ENCODE measurements around the gene ZNF423.

ZNF423 gene

DNA sequence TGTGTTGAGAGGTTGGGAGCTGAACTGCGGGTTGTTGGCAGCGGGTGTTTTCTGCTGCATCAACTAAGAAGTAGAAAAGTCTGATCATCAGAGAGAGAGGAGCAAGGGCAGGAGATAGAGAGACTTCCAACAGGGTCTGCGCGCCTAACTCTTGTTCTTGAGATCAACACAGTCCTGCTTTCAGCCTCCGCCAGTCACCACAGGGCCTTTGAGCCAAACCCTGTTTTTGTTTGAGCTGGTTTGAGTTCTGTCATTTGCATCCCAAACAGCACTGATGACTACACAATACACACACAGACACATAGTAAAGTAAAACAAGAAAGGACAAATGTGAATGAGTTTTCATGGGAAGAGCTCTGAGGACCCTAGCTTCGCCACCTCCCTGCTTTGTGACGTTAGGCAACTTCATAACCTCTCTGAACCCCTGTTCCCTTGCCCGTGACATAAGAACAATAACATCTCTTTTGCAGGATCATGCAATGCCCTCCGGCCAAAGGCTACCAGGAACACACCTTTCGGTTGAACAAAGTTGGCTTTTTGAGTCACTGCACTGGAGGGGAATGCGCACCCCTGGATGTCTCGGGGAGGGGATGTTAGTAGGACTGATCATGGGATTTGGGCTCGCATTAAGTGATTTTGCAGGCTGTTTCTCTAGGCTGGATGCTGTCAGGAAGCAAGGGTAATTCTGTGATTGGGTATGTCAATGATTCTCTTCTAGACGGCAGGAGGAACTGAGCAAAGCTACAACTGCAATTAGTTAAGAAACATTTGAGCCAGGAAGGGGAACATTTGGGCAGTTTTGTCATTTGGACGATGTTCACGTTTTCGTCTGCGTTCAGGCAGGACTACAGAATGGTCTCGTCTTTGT lies 390.0 kb downstream of the ZNF423 start:
- no peak for DNase-seq

GRCh38 chr16:49464877-49465504 lies 390.9 kb downstream of the ZNF423 start:
- DNase-seq: no peak

GRCh38 chr16:49464093-49464492 lies 391.8 kb downstream of the ZNF423 start:
- DNase-seq: no peak

DNA sequence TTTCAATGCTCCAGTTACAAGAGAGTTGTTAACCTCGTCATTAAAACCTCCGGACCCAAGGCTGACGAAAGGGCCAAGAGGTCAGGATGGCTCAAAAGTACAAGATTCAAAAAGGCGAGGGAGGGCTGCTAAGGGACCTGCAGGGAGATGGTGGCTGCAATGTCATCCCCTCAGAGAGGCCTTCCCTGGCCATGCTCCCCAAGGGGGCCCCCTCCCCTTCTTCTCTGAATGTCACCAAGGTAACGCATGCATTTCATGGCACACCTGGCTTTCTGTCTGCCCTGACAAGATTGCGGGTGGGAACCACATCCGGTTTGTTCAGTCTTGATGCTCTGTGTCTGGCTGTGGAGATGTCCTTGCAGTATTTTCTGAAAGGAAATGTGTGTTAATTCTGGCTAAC lies 392.4 kb downstream of the ZNF423 start:
- no peak for DNase-seq

DNA sequence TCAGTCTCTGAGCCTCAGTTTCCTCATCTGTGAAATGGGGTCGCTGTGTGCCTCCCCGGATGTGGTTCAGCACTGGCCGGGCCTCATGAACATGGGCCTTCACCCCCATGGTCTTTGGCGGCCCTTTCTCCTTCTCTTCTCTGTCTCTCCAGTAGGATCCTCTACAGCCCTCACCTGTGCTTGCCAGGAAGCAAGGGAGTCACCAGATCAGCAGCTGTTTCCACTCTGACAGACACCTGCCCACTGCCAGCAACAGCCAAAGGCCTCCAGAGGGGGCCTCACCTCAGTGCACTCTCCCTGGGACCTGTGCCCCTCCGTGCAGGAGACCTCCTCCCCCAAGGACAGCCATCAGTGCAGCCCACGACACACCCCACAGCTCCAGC lies 392.9 kb downstream of the ZNF423 start:
- no peak for DNase-seq

GRCh38 chr16:49462362-49462988 lies 393.4 kb downstream of the ZNF423 start:
- no peak for DNase-seq

DNA sequence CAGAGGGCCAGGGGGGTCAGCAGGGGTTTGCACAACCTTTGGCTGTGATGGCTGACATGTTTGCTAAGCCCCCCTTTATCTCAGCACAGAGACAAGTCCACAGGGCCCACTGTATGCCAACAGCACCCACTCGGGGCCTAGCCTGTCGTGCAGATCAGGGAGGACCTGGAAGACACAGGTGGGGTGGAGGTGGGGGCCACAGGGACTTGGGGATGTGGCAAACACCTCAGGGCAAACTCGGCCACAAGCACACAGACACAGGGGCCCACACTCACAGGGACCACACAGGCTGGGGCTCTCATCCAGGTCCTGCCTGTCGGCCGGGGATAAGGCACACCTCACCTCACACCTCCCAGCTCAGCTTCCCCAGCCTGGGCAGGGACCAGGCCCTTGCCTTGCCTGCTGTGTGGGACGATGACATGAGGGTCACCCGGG lies 394.4 kb downstream of the ZNF423 start:
- DNase-seq: no peak

DNA sequence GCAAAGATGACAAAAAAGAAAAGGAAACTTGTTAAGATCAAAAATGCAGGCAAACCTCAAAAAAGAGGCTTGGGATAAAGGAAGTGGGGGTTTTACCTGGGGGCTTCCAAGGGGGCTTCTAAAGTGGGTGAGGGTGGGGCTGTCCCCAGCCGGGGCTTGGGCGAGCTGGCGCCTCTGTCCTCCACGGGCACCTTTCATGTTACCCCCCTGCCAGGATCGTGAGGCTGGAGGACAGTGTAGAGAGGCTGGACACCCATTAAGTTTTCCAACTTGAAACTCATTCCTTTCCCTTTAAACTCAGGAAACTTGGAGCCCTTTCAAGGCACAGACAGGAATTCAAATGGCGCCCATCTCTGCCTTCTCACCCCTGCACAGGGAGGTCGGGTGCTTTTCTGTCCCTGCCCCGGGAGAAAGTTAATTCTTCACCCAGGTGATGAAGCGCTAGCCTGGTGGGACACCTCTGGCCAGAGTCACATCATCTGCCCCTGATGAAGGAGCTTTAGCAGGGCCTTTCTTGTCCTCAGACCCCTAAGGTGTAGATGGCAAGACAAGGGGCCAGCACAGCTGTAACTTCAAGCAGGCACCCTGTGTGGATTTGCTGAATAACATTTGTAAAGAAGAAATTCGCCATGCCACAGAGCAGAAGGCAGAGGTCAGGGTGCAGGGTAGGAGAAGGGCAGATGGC lies 395.0 kb downstream of the ZNF423 start:
- no peak for DNase-seq

DNA sequence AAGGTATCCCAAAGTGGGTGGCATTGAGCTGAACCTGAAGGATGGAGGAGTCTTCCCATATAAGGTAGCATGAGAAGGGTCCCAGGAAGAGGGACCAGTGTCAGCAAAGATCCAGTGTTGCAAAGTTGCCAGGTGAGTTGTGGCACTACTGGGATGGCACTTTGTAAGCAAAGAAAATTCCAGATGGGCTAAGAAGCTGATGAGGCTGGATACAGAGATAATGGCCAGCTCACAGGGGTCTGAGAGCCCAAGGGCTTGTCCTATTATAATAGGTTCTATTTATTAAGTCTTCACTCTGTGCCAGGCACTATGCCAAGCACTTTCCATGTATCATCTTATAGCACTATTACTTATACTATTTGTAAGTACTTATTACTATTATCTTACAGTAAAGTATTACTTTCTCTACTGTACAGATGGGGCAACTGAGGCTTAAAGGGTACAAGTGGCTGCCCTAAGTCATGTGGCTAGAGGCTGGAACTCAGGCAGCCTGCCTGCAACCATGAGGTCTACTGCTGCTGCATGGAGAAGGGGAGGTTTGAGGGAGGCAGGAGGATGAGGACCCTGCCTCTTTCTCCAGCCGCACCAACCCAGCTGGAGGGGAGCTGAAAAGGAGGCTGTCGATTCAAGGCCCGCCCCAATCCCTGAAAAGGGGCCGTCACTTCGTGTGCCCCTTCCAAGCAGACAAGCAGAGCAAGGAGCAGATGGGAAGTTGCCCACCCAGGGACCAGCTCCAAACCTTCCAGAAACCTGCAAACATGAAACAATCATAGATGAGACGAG lies 395.8 kb downstream of the ZNF423 start:
- DNase-seq: no peak

GRCh38 chr16:49458656-49459445 lies 397.1 kb downstream of the ZNF423 start:
- DNase-seq: no peak

DNA sequence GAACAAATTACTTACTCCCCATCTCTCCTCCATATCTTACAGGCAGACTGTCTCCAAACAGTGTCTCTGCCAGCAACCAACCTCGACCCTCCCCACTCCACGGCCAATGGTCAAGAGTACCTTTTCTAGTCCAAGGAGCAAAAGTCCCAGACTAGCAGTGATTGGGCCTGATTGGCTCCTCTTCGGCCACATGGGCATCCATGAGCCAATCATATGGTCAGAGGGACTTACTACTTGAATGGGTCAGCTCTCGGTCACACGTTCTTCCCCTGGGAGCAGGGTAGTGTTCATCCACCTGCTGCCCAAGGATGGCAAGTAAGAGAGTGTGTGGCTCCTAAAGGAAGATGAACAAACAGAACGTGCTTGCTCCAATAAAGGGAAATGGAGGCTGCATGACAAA lies 397.7 kb downstream of the ZNF423 start:
- DNase-seq: no peak

- no peak for DNase-seq
Measured at GRCh38 chr16:49457196-49457595, 398.7 kb downstream of the ZNF423 start.

- DNase-seq: no peak
Measured at GRCh38 chr16:49456763-49457162, 399.1 kb downstream of the ZNF423 start.

DNA sequence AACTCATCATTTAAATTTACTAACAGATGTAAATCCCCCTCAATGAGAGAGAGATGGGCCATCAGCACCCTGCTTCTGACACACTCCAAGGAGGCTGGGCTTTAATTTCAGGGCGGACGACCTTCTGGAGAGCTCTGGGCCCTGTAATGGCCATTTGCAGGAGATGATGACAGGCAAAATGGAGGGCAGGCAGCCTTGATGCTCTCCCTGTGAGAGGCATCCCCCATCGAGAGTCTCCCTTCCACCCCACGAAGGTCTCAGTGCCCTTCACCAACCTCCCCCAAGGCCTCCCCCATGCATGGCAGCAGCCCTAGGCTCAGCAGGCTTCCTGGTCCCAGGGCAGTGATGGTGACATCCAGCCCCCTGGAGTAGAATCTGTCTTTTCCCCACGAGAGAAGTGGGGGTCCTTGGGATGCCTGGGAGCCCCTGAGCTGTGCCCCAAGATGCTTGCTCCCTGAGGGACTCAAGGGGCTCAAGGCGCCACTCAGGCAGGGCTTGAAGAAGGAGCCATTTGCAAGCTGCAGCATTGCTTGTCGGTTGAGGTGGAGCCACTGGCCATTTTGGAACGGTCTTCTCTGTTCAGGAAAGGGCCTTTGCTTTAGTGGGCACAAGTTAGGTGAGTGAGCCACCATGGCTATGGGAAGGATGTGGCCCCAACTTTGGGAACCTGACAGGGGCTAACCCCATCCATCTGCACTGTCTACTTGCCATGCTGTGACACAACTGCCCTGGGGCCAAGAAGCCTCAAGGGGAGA lies 399.7 kb downstream of the ZNF423 start:
- DNase-seq: no peak

GRCh38 chr16:49455181-49455990 lies 400.5 kb downstream of the ZNF423 start:
- no peak for DNase-seq

- DNase-seq: no peak
Measured at GRCh38 chr16:49454426-49455180, 401.3 kb downstream of the ZNF423 start.

DNA sequence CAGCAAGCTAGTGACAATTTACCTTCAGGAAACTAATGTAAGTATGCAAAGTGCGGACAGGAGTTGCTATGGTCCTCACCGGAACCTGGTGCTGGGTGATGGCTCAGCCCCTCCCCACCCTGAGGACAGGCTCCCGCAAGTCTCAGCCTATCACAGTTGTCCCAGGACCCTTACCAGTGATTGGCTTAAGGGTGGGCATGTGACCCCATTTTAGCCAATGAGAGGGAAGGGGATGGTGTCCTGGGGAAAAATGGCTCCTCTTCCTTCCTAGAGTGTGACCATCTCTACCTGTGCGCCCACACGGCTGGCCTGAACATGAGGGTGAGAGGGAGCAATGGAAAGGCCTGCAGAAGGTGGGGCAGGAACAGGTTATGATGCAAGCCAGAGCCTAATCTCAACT lies 401.9 kb downstream of the ZNF423 start:
- no peak for DNase-seq

DNA sequence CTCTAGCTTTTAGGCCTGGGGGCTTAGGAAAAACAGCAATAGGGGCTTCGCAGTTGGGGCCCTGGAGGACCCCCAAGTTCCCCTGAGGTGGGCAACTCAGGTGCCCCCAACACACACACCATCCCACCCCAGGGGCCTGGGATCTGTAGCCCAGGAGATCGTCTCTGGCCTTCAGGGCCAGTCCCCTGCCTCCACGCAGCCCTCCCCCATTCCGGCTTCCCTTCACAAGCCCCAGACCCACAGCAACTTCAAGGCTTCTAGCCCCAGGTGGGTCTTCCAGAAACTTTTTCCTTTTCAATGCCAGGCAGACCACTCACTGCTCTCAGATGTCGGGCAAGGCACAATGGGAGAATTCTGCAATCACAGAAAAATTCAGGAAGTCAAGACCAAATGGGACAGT lies 402.9 kb downstream of the ZNF423 start:
- DNase-seq: no peak

GRCh38 chr16:49452578-49452977 lies 403.3 kb downstream of the ZNF423 start:
- no peak for DNase-seq

Measured in GDM1 (cell line).